ENCODE results near the gene ATXN1. TPM values are rescaled to one million over a fixed set of nuclear protein-coding genes. Genes with fewer than 3 reads are reported as not detected.
"Not testable (repeated sequence)": the region's sequence is repeated elsewhere in the genome, so short reads cannot be mapped to it uniquely, and the experiment has no call there.

Gene ATXN1
- total and polyA plus RNA-seq, 3 donors from 2014 or later, result 12.8 to 84.1 (median 64.3) TPM

DNA sequence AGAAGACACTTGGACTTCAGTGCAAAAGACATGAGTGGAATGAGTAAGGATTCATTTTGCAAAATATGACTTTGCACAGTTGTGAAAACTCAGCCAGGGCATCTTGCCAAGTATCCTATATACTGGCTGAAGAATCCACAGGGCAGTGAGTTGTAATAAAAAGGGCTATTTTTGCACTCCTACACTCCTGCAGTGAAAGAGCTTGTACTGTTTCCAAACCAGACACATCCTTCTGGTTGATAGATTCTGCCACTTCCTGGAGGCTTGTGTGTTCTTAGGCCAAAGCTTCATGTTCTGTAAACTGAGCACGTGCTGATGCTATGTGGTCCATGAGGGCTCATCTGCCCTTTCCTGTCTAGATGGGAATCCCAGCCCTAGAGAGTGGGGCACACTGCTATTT lies 488.0 kb downstream of the ATXN1 start:
- no peaks in the 10 kb centered on the region for H3K36me3 ChIP-seq (ENCODE audit: low read depth, missing control alignments)
- H3K4me1 ChIP-seq, result peaks cover 5% of the 10 kb centered on the region
- TF ChIP-seq, protein P1, sequence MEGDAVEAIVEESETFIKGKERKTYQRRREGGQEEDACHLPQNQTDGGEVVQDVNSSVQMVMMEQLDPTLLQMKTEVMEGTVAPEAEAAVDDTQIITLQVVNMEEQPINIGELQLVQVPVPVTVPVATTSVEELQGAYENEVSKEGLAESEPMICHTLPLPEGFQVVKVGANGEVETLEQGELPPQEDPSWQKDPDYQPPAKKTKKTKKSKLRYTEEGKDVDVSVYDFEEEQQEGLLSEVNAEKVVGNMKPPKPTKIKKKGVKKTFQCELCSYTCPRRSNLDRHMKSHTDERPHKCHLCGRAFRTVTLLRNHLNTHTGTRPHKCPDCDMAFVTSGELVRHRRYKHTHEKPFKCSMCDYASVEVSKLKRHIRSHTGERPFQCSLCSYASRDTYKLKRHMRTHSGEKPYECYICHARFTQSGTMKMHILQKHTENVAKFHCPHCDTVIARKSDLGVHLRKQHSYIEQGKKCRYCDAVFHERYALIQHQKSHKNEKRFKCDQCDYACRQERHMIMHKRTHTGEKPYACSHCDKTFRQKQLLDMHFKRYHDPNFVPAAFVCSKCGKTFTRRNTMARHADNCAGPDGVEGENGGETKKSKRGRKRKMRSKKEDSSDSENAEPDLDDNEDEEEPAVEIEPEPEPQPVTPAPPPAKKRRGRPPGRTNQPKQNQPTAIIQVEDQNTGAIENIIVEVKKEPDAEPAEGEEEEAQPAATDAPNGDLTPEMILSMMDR (IDR thresholded peaks at IDR 0.05), result no peak
- TF ChIP-seq POLR2A (IDR thresholded peaks at IDR 0.05), result no peak
- H3K4me3 ChIP-seq, result no peak overlapping the region
- WGBS, 2 donors, result 33 to 43% methylated on average over 1 of the region's 1 CpG
- no peaks in the 10 kb centered on the region for H3K27me3 ChIP-seq
- H3K9me3 ChIP-seq, result no peaks in the 10 kb centered on the region
- no peak for DNase-seq
- no peak overlapping the region for H3K27ac ChIP-seq
- intact Hi-C loops (cut with DNase I; ENCODE audit: low total_unique reads), result no loop called here

DNA sequence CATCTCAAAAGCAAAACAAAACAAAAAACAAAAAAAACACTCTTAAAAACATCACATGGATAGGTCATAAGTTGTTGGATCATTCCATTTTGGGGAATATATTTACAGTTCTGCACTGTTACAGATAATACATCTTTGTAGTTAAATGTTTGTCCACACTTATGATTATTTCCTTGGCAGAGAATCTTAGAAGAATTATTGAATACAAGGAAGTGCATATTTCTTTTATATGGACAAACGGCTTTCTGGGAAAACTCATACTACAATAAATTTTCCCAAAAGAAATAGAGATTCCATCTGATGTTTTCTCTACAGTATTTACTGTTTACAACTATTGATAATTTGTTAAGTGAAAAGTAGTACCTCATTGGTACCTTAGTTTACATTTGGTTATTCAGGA lies 489.1 kb downstream of the ATXN1 start:
- Histone ChIP-seq H3K36me3 (ENCODE audit: low read depth, missing control alignments) (no peaks in the 10 kb centered on the region), H3K27me3 (no peaks in the 10 kb centered on the region), H3K27ac (no peak overlapping the region), H3K9me3 (no peaks in the 10 kb centered on the region), H3K4me3 (no peak overlapping the region), H3K4me1 (no peaks in the 10 kb centered on the region)
- TF ChIP-seq, protein P1 (IDR thresholded peaks at IDR 0.05), result no peak
- no peak for TF ChIP-seq POLR2A (IDR thresholded peaks at IDR 0.05)
- DNase-seq, result no peak
- intact Hi-C loops (cut with DNase I; ENCODE audit: low total_unique reads), result no loop called here
- WGBS, 2 donors, result 77 to 82% methylated on average over 1 of the region's 1 CpG

DNA sequence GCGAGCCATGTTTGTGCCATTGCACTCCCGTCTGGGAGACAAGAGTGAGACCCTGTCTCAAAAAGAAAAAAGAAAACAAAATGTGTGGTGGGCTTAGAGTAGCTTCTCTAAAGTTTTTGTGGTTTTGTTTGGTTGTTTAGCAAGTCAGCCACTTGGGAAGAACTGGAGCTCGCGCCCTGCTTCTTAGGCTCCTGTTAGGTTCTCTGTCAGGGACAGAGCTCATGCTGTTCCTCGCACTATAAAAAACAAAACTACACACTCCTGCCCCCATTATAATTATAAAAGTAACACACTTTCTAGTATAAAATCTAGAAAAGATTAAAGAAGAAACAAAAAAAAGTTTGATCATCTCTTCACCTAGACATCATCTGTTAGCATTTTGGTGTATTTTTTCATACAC lies 489.8 kb downstream of the ATXN1 start:
- intact Hi-C loops (cut with DNase I; ENCODE audit: low total_unique reads), result no loop called here
- 95% methylated on average over 5 of the region's 5 CpGs for WGBS, 2 donors
- no peak overlapping the region for H3K27ac ChIP-seq
- no peak overlapping the region for H3K4me3 ChIP-seq
- no peak for TF ChIP-seq POLR2A (IDR thresholded peaks at IDR 0.05)
- TF ChIP-seq, protein P1 (IDR thresholded peaks at IDR 0.05), result no peak
- H3K9me3 ChIP-seq, result no peaks in the 10 kb centered on the region
- H3K4me1 ChIP-seq, result no peaks in the 10 kb centered on the region
- H3K27me3 ChIP-seq, result no peaks in the 10 kb centered on the region
- DNase-seq, result no peak
- H3K36me3 ChIP-seq (ENCODE audit: low read depth, missing control alignments), result no peaks in the 10 kb centered on the region

DNA sequence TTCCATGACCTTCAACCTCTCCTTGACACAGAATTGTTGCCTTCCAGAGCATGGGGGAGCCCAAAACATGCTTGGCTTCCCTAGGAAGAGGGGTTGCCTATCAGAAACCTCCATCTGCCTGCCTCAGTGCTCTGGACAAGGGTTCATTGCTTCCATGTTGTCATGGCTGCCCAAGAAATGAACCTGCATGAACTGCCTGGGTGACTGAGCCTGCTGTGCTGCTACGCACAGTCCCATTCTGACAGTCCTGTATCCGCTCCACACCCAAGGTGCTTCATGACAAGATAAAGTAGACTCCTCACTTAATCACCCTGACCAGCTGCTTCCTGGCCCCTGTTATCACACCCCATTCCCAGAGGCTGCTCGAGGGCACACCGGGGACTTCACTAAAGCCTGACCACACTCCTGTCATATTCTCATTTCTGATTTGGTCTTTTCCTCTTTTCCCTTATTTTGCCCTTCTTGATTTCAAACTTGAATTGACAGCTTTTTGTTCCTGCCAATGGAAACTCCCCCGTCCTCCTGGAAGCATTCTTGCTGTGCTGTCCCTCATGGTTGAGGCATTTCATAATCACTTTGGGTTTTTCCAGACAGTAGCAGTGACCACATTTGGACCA lies 491.0 kb downstream of the ATXN1 start:
- WGBS, 2 donors, result 62 to 80% methylated on average over 5 of the region's 5 CpGs
- no peaks in the 10 kb centered on the region for H3K4me1 ChIP-seq
- TF ChIP-seq, protein P1 (IDR thresholded peaks at IDR 0.05), result no peak
- no peak for TF ChIP-seq POLR2A (IDR thresholded peaks at IDR 0.05)
- H3K4me3 ChIP-seq, result no peak overlapping the region
- no peaks in the 10 kb centered on the region for H3K36me3 ChIP-seq (ENCODE audit: low read depth, missing control alignments)
- H3K27me3 ChIP-seq, result no peaks in the 10 kb centered on the region
- DNase-seq, result no peak
- intact Hi-C loops (cut with DNase I; ENCODE audit: low total_unique reads), result no loop called here
- H3K9me3 ChIP-seq, result no peaks in the 10 kb centered on the region
- peak overlapping the region in 1 of 2 donors; percentile 17 for H3K27ac ChIP-seq

DNA sequence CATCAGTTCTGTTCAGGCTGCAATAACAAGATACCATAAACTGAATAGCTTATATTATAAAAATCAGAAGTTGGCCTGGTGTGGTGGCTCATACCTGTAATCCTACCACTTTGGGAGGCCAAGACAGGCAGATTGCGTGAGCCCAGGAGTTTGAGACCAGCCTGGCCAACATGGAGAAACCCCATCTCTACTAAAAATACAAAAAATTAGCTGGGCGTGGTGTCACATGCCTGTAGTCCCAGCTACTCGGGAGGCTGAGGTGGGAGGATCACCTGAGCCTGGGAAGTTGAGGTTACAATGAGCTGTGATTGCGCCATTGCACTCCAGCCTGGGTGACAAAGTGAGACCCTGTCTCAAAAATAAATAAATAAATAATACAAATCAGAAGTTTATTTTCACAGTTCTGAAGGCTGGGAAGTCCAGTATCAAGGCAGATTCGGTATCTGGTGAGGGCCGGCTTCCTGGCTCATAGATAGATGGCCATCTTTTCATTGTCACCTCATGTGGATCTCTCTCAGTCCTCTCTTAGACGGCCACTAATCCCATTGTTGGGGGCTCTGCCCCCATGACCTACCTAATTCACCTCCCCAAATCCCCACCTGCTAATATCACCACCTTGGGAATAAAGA lies 491.7 kb downstream of the ATXN1 start:
- H3K4me1 ChIP-seq; H3K9me3 ChIP-seq; intact Hi-C loops (cut with DNase I; ENCODE audit: low total_unique reads); H3K27me3 ChIP-seq; H3K36me3 ChIP-seq (ENCODE audit: low read depth, missing control alignments); DNase-seq; H3K4me3 ChIP-seq; H3K27ac ChIP-seq: not testable (repeated sequence)
- WGBS, 2 donors, result 87 to 92% methylated on average over 6 to 7 of the region's 7 CpGs

Data from testis (tissue), 3 donors.